Keratinocyte (primary cell): Measurements from ENCODE around the gene DNAI2. TPM values are rescaled to one million over a fixed set of nuclear protein-coding genes. Genes with fewer than 3 reads are reported as not detected.

ENCODE experiments used
- DNase-seq: peaks from one replicate; pipeline ENCODE4 v3.0.0-alpha.2; 2011; ENCODE audit warnings: low read depth, missing footprints, low spot score
- FAIRE-seq: peaks from 2 replicates; lab custom pipeline; 2011; peaks lifted over from hg19 to GRCh38; lab: Jason Lieb, UNC
- H2AFZ ChIP-seq: 2 replicates; pipeline ENCODE4 v1.6.0; 2012; ENCODE audit warnings: low read length, control low read depth, inconsistent platforms; ENCODE audit not compliant: control insufficient read depth
- H3K27ac ChIP-seq: 2 replicates; pipeline ENCODE4 v1.5.1; 2011; ENCODE audit warnings: low read length; ENCODE audit not compliant: control insufficient read depth, insufficient read depth
- H3K27me3 ChIP-seq: 3 replicates; pipeline ENCODE4 v1.6.0; 2011; ENCODE audit warnings: low read length; ENCODE audit not compliant: control insufficient read depth, insufficient read depth; ENCODE audit errors: extremely low read depth
- H3K36me3 ChIP-seq, 2 experiments: 2 replicates in 1 of 2; 3 replicates in 1 of 2; pipeline ENCODE4 v1.5.1; 2011; ENCODE audit warnings: low read length in 2 of 2, mild to moderate bottlenecking in 1 of 2; ENCODE audit not compliant: control insufficient read depth in 2 of 2, insufficient read depth in 2 of 2; ENCODE audit errors: extremely low read depth in 1 of 2
- H3K4me1 ChIP-seq: 3 replicates; pipeline ENCODE4 v1.5.1; 2011; ENCODE audit warnings: low read length; ENCODE audit not compliant: control insufficient read depth, insufficient read depth; ENCODE audit errors: extremely low read depth
- H3K4me2 ChIP-seq: 3 replicates; pipeline ENCODE4 v1.6.0; 2011; ENCODE audit warnings: low read depth, low read length; ENCODE audit not compliant: control insufficient read depth, insufficient read depth; ENCODE audit errors: extremely low read depth
- H3K4me3 ChIP-seq, 3 experiments: fragments of 200-600 bp in 1 of 3; sonication (generic) in 1 of 3; 2 replicates in 2 of 3; 3 replicates in 1 of 3; pipeline ENCODE4 v1.5.1; 2011 to 2016; ENCODE audit warnings: low read length in 3 of 3, mild to moderate bottlenecking in 3 of 3, control low read depth in 2 of 3, inconsistent platforms in 1 of 3, low read depth in 1 of 3, mixed read lengths in 1 of 3, mixed run types in 1 of 3, moderate library complexity in 1 of 3; ENCODE audit not compliant: control insufficient read depth in 2 of 3, insufficient read depth in 2 of 3; ENCODE audit errors: extremely low read depth in 1 of 3
- H3K79me2 ChIP-seq: 2 replicates; pipeline ENCODE4 v1.6.0; 2012; ENCODE audit warnings: low read length; ENCODE audit not compliant: control insufficient read depth, insufficient read depth
- H3K9ac ChIP-seq: 3 replicates; pipeline ENCODE4 v1.6.0; 2011; ENCODE audit warnings: low read length; ENCODE audit not compliant: control insufficient read depth, insufficient read depth; ENCODE audit errors: extremely low read depth
- H3K9me1 ChIP-seq: 3 replicates; pipeline ENCODE4 v1.6.0; 2011; ENCODE audit warnings: low read length; ENCODE audit not compliant: control insufficient read depth, insufficient read depth; ENCODE audit errors: extremely low read depth
- H3K9me3 ChIP-seq: 2 replicates; pipeline ENCODE4 v1.5.1; 2012; ENCODE audit warnings: low read depth, low read length; ENCODE audit not compliant: control insufficient read depth
- H4K20me1 ChIP-seq: 3 replicates; pipeline ENCODE4 v1.6.0; 2011; ENCODE audit warnings: low read length; ENCODE audit not compliant: control insufficient read depth, insufficient read depth; ENCODE audit errors: extremely low read depth
- CTCF ChIP-seq, 3 experiments: IDR thresholded peaks in 1 of 3; conservative IDR thresholded peaks in 1 of 3; optimal IDR thresholded peaks in 1 of 3; 2 replicates in 2 of 3; 3 replicates in 1 of 3; pipeline versions ENCODE3 to v1.5.1; 2011; ENCODE audit warnings: low read length in 3 of 3, mild to moderate bottlenecking in 3 of 3, moderate library complexity in 2 of 3, control low read depth in 1 of 3, inconsistent platforms in 1 of 3; ENCODE audit not compliant: insufficient read depth in 2 of 3; ENCODE audit errors: extremely low read depth in 1 of 3
- EZH2 ChIP-seq: IDR thresholded peaks from one replicate; pipeline ENCODE4 v1.6.1; 2012; ENCODE audit warnings: inconsistent platforms, mild to moderate bottlenecking, low read length, moderate library complexity
- dilution Hi-C: fragments of 300-500 bp; cut with MboI; formaldehyde crosslinking; loops from one replicate; pipeline ENCODE4 v1.7.0; 2020; ENCODE audit warnings: low sequenced_read_pairs; ENCODE audit not compliant: extremely low pct_ligation_motif_present
- polyA plus RNA-seq, 5 experiments: library from polyadenylated mRNA; depleted of rRNA in 3 of 5; stranded (reverse) in 3 of 5; stranded (forward) in 1 of 5; unstranded in 1 of 5; fragments of >200 nt; gene quantifications; 1 replicate in 1 of 5; 2 replicates in 3 of 5; 3 replicates in 1 of 5; pipeline versions ENCODE4 v1.2.1 to v1.2.3, GENCODE V29; 2011 to 2012; ENCODE audit warnings: missing spikeins in 2 of 5, low read depth in 1 of 5, low replicate concordance in 1 of 5

Gene DNAI2
- polyA plus RNA-seq, 1 donor (not counting 4 experiments of a cell fraction or from before 2014, with no cell fraction given): not detected

- no peaks in the 10 kb centered on the region for H3K4me1 ChIP-seq
- no peak overlapping the region for H3K27ac ChIP-seq
- dilution Hi-C loops: no loop called here
- no peak overlapping the region for H3K4me2 ChIP-seq
- TF ChIP-seq CTCF (optimal IDR thresholded peaks at IDR 0.05 in 1 of 3, IDR thresholded peaks at IDR 0.05 in 1 of 3, conservative IDR thresholded peaks at IDR 0.05 in 1 of 3; ENCODE audit: extremely low read depth in 1 of 3, insufficient read depth in 2 of 3, low read length in 3 of 3) (no peak), EZH2 (no peak)
- H3K9me3 ChIP-seq: no peaks in the 10 kb centered on the region
- no peak for DNase-seq
- H4K20me1 ChIP-seq: no peaks in the 10 kb centered on the region
- no peak for FAIRE-seq
- H3K79me2 ChIP-seq: no peaks in the 10 kb centered on the region
- no peak overlapping the region for H2AFZ ChIP-seq
- H3K9ac ChIP-seq: no peak overlapping the region
- H3K36me3 ChIP-seq: no peaks in the 10 kb centered on the region
- peaks cover 12% of the 10 kb centered on the region for H3K27me3 ChIP-seq
- H3K4me3 ChIP-seq: no peak overlapping the region
- H3K9me1 ChIP-seq: no peaks in the 10 kb centered on the region
These were observed 28.2 kb upstream of the DNAI2 start for GRCh38 chr17:74245871-74246270.

- H3K27me3 ChIP-seq: peaks cover 2% of the 10 kb centered on the region
- no peak for TF ChIP-seq CTCF (optimal IDR thresholded peaks at IDR 0.05 in 1 of 3, IDR thresholded peaks at IDR 0.05 in 1 of 3, conservative IDR thresholded peaks at IDR 0.05 in 1 of 3; ENCODE audit: extremely low read depth in 1 of 3, insufficient read depth in 2 of 3, low read length in 3 of 3)
- no peak for TF ChIP-seq EZH2
- H2AFZ ChIP-seq: no peak overlapping the region
- H4K20me1 ChIP-seq: no peaks in the 10 kb centered on the region
- H3K4me2 ChIP-seq: no peak overlapping the region
- H3K79me2 ChIP-seq: no peaks in the 10 kb centered on the region
- DNase-seq (no peak), FAIRE-seq (no peak)
- dilution Hi-C loops: no loop called here
- no peaks in the 10 kb centered on the region for H3K36me3 ChIP-seq
- no peak overlapping the region for H3K27ac ChIP-seq
- no peaks in the 10 kb centered on the region for H3K9me1 ChIP-seq
- no peaks in the 10 kb centered on the region for H3K9me3 ChIP-seq
- no peaks in the 10 kb centered on the region for H3K4me1 ChIP-seq
- no peak overlapping the region for H3K4me3 ChIP-seq
- H3K9ac ChIP-seq: no peak overlapping the region
These were observed 24.3 kb upstream of the DNAI2 start for GRCh38 chr17:74249590-74250270.
